GM12878 (cell line): ENCODE results near the gene SLC25A13. TPM values are rescaled to one million over a fixed set of nuclear protein-coding genes. Genes with fewer than 3 reads are reported as not detected.

Source experiments
- ATAC-seq: fragments of 200-7000 bp; cut with Tn5 transposase; 3 replicates; pipeline ENCODE4 v1.9.1; 2020; ENCODE audit warnings: mild to moderate bottlenecking, moderate library complexity
- BruUV-seq: library from RNA; stranded (reverse); fragments of 400-500 nt; replicated peaks from 2 replicates; lab custom pipeline; 2021; lab: Mats Ljungman, UMichigan
- CTCF ChIA-PET: fragments of 300-600 bp; sonication (Branson Sonifier 250); formaldehyde crosslinking; extraction: SDS; loops from one replicate; lab custom pipeline; 2021; ENCODE audit warnings: inconsistent platforms; lab: Yijun Ruan, JAX
- POLR2A ChIA-PET: fragments of 350-600 bp; formaldehyde crosslinking; extraction: SDS; loops from one replicate; lab custom pipeline; 2021; ENCODE audit warnings: inconsistent platforms; lab: Charles Lee
- RAD21 ChIA-PET: fragments of 300-600 bp; sonication (Branson Sonifier 250); formaldehyde crosslinking; loops from one replicate; lab custom pipeline; 2023; ENCODE audit warnings: antibody characterized with exemption; ENCODE audit not compliant: unreplicated experiment; lab: Charles Lee
- SMC1A ChIA-PET: fragments of 300-600 bp; sonication (Branson Sonifier 250); formaldehyde crosslinking; loops from one replicate; lab custom pipeline; 2023; ENCODE audit not compliant: unreplicated experiment, uncharacterized antibody; lab: Charles Lee
- DNase-seq: peaks from one replicate; pipeline ENCODE4 v3.0.0-alpha.2; 2011; ENCODE audit warnings: low read depth, low spot score
- FAIRE-seq: peaks from 3 replicates; lab custom pipeline; 2011; peaks lifted over from hg19 to GRCh38; lab: Jason Lieb, UNC
- H2AFZ ChIP-seq: 2 replicates; pipeline ENCODE4 v1.6.0; 2011; ENCODE audit warnings: low read depth, low read length, control low read depth; ENCODE audit not compliant: control insufficient read depth
- H3K27ac ChIP-seq: 2 replicates; pipeline ENCODE4 v1.5.1; 2011; ENCODE audit warnings: control low read depth; ENCODE audit not compliant: control insufficient read depth, insufficient read depth
- H3K27me3 ChIP-seq, 2 experiments: replicated peaks in 1 of 2; 2 replicates each; pipeline versions ENCODE4 v1.6.0 to v1.6.1; 2011; ENCODE audit warnings: low read length in 1 of 2; ENCODE audit not compliant: control insufficient read depth in 2 of 2, insufficient read depth in 2 of 2
- H3K36me3 ChIP-seq, 2 experiments: 2 replicates each; pipeline ENCODE4 v1.5.1; 2011; ENCODE audit warnings: low read length in 1 of 2; ENCODE audit not compliant: control insufficient read depth in 2 of 2, insufficient read depth in 2 of 2
- H3K4me1 ChIP-seq: 2 replicates; pipeline ENCODE4 v1.6.1; 2011; ENCODE audit warnings: mild to moderate bottlenecking, low read length, moderate library complexity, mixed read lengths; ENCODE audit not compliant: control insufficient read depth, insufficient read depth
- H3K4me2 ChIP-seq: 2 replicates; pipeline ENCODE4 v1.6.0; 2011; ENCODE audit warnings: control low read depth; ENCODE audit not compliant: control insufficient read depth, insufficient read depth
- H3K4me3 ChIP-seq: fragments of 200-600 bp; sonication (generic); 2 replicates; pipeline ENCODE4 v1.5.1; 2016
- H3K79me2 ChIP-seq: 2 replicates; pipeline ENCODE4 v1.6.0; 2011; ENCODE audit warnings: low read length; ENCODE audit not compliant: control insufficient read depth, insufficient read depth
- H3K9ac ChIP-seq: 2 replicates; pipeline ENCODE4 v1.8.0; 2011; ENCODE audit warnings: low read length, control low read depth, mixed read lengths; ENCODE audit not compliant: control insufficient read depth, insufficient read depth
- H3K9me3 ChIP-seq: replicated peaks from 3 replicates; pipeline ENCODE4 v1.5.1; 2011; ENCODE audit warnings: mild to moderate bottlenecking, low read length; ENCODE audit not compliant: control insufficient read depth, insufficient read depth
- H4K20me1 ChIP-seq: 2 replicates; pipeline ENCODE4 v1.6.0; 2011; ENCODE audit not compliant: control insufficient read depth, insufficient read depth
- ASH2L ChIP-seq: fragments of 300-600, 200-600 bp; sonication (generic); IDR thresholded peaks from 2 replicates; pipeline ENCODE4 v1.6.1; 2017; ENCODE audit warnings: low read depth, mild to moderate bottlenecking, borderline replicate concordance
- BMI1 ChIP-seq: fragments of 450-650 bp; IDR thresholded peaks from 2 replicates; pipeline ENCODE4 v1.6.1; 2016; ENCODE audit warnings: mild to moderate bottlenecking, moderate library complexity, borderline replicate concordance
- FOXM1 ChIP-seq: IDR thresholded peaks from 2 replicates; pipeline ENCODE4 v1.6.1; 2012; ENCODE audit warnings: low read depth, mild to moderate bottlenecking, inconsistent platforms, low read length, moderate library complexity
- HDAC2 ChIP-seq: fragments of 200-600 bp; sonication (generic); IDR thresholded peaks from 2 replicates; pipeline ENCODE4 v1.6.1; 2017
- IKZF2 ChIP-seq, 2 experiments: fragments of 450-650 bp; IDR thresholded peaks; 2 replicates each; pipeline ENCODE4 v1.6.1; 2017; ENCODE audit warnings: mild to moderate bottlenecking in 2 of 2, moderate library complexity in 2 of 2
- MEF2A ChIP-seq: IDR thresholded peaks from 2 replicates; pipeline ENCODE4 v1.6.1; 2011; ENCODE audit warnings: low read depth, mild to moderate bottlenecking, low read length, moderate library complexity; ENCODE audit not compliant: insufficient read depth
- MTA2 ChIP-seq: fragments of 450-650 bp; IDR thresholded peaks from 2 replicates; pipeline ENCODE4 v1.6.1; 2016; ENCODE audit warnings: low read depth, mild to moderate bottlenecking, moderate library complexity
- NFIC ChIP-seq: IDR thresholded peaks from 2 replicates; pipeline ENCODE4 v1.6.1; 2012; ENCODE audit warnings: low read depth, mild to moderate bottlenecking, inconsistent platforms, low read length, moderate library complexity
- SMAD5 ChIP-seq: IDR thresholded peaks from 2 replicates; pipeline ENCODE4 v1.6.1; 2016; ENCODE audit warnings: antibody characterized with exemption, low read depth
- TARDBP ChIP-seq: IDR thresholded peaks from 2 replicates; pipeline ENCODE4 v1.6.1; 2016; ENCODE audit warnings: borderline replicate concordance
- TBL1XR1 ChIP-seq: IDR thresholded peaks from 2 replicates; pipeline ENCODE4 v1.6.1; 2012; ENCODE audit warnings: low read depth, low read length, improper control_type of control experiment
- TCF3 ChIP-seq: IDR thresholded peaks from 2 replicates; pipeline ENCODE4 v1.6.1; 2012; ENCODE audit warnings: low read depth, mild to moderate bottlenecking, low read length, borderline replicate concordance; ENCODE audit not compliant: insufficient read depth
- YY1 ChIP-seq: IDR thresholded peaks from 2 replicates; pipeline ENCODE4 v1.6.1; 2011; ENCODE audit warnings: low read depth, mild to moderate bottlenecking, low read length
- ZNF622 ChIP-seq: fragments of 450-650 bp; IDR thresholded peaks from 2 replicates; pipeline ENCODE4 v1.6.1; 2017; ENCODE audit warnings: mild to moderate bottlenecking, inconsistent platforms
- ZSCAN29 ChIP-seq: fragments of 450-650 bp; IDR thresholded peaks from 2 replicates; pipeline ENCODE4 v1.6.1; 2017; ENCODE audit warnings: mild to moderate bottlenecking, moderate library complexity
- WGBS: methylation state at CpG from one replicate; pipeline ENCODE4 v1.1.6; 2016; ENCODE audit warnings: low lambda C conversion rate; ENCODE audit not compliant: insufficient replicate concordance, insufficient coverage; ENCODE audit errors: missing lambda C conversion rate; 5-methylcytosine and 5-hydroxymethylcytosine counted together
- in situ Hi-C: fragments of 300-500 bp; cut with MboI; formaldehyde crosslinking; loops from 9 replicates; pipeline ENCODE4 v1.14.3; 2018; ENCODE audit warnings: mixed read lengths
- intact Hi-C: fragments of 100-400 bp; cut with micrococcal nuclease; formaldehyde crosslinking; loops from one replicate; pipeline ENCODE4 v1.14.2; 2022; ENCODE audit not compliant: unreplicated experiment
- polyA plus RNA-seq, 11 experiments: library from polyadenylated mRNA; depleted of rRNA in 4 of 11; unstranded in 6 of 11; stranded (reverse) in 5 of 11; fragments of >200 nt; fragmentation: Nextera tagmentation in 4 of 11; fragmentation: Illumina TruSeq in 1 of 11; extraction: Ambion mirVana in 4 of 11; extraction: Trizol in 1 of 11; gene quantifications; 1 replicate in 1 of 11; 2 replicates in 10 of 11; pipeline versions ENCODE4 v1.2.1 to v1.2.3, GENCODE V29; 2011 to 2016; ENCODE audit warnings: inconsistent platforms in 2 of 11, missing spikeins in 2 of 11, low read depth in 1 of 11
- total RNA-seq, 4 experiments: library from RNA; depleted of rRNA in 3 of 4; stranded (reverse); fragments of >200 nt in 3 of 4; fragmentation: Illumina TruSeq in 1 of 4; extraction: Trizol in 1 of 4; gene quantifications; 2 replicates each; pipeline versions ENCODE4 v1.2.1 to v1.2.3, GENCODE V29; 2013 to 2021

Gene SLC25A13
- total and polyA plus RNA-seq, 10 of the 15 experiments (the other 5 are each of a cell fraction or from before 2014, with no cell fraction given) = 7.0 to 24.7 (median 18.6) TPM

DNA sequence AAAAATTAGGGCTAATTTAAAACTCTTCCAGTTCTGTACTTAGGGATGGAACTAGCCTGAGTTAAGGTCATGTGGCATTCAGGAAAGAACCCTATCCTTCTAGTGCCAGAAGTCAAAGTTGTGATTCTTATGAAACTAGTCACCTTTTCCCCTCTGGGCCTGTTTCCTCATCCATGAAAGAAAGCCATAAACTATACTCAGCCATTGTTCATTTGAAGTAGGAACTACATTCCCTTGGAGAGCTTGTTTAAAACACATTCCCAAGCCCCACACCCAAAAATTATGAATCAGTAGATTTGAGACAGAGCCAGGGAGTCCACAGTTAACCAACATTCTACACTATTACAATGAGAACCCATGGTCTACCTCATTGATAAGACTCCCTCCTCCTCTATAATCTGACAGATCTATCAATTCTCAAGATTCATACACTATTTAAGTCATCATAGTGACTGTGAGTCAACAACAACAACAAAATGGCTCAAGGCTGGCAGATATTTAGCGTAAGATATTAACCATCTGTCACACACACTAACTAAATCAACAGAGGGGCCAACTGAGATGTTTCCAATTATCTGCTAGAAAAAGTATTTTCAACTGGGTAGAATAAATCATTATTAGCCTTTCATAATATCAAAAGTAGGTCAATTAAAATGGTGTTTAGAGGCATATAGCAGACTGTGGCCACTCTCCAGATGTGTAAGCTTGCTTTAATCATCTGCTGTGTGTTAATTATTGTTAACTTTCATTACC lies 102.3 kb downstream of the SLC25A13 start (continued):
- TF ChIP-seq MTA2 = no peak
- no peak for TF ChIP-seq HDAC2

DNA sequence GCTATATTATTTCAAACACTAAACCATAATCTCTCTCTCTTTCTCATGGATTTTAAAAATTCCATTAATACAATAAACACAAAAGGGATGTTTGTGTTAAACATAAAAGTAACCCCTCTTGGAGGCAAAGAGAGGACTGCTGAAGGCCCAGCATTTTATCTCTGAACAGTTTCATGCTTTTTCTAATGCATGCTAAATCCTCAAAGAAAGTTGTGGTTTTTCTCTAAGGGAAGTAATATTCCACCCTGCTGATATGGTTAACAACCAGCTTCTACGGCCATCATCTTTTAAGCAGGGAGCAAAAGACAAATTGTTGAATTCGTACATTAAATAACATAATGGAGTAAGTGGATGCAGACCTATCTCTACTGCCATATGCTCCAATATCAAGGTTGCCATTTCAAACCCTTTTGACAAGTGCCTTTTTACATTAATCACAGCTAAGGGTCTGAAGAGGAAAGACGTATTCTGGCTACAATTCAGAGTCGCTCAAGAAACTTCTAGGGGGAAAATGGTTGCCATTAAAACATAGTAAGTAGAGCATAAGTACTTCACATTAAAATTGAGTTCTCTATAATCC lies 103.1 kb downstream of the SLC25A13 start:
- Histone ChIP-seq H3K36me3 (no peaks in the 10 kb centered on the region), H2AFZ (no peak overlapping the region), H3K9ac (no peak overlapping the region), H4K20me1 (no peaks in the 10 kb centered on the region), H3K27me3 (no peaks in the 10 kb centered on the region), H3K4me2 (no peak overlapping the region), H3K27ac (no peak overlapping the region), H3K4me1 (no peaks in the 10 kb centered on the region), H3K9me3 (no peaks in the 10 kb centered on the region), H3K4me3 (no peak overlapping the region), H3K79me2 (no peaks in the 10 kb centered on the region)
- in situ Hi-C loops (no loop called here), intact Hi-C loops (no loop called here)
- ATAC-seq (no peak), DNase-seq (no peak), FAIRE-seq (no peak)
- ChIA-PET SMC1A (interaction anchor here (0.6 to 1.1 kb wide), 2 partner anchors 10 to 16 kb away, joined by 3 read pairs; no protein-coding TSS in a partner anchor), CTCF (interaction anchor here (1.3 kb wide), 1 partner anchor 15 kb away, joined by 3 read pairs; no protein-coding TSS in a partner anchor), POLR2A (no interaction called here), RAD21 (no interaction called here)
- no TSS peak for BruUV-seq
- no peak for TF ChIP-seq ZNF622
- TF ChIP-seq TARDBP = no peak
- TF ChIP-seq SMAD5 = no peak
- no peak for TF ChIP-seq TBL1XR1
- no peak for TF ChIP-seq NFIC
- no peak for TF ChIP-seq ZSCAN29
- no peak for TF ChIP-seq HDAC2
- TF ChIP-seq ASH2L = no peak
- TF ChIP-seq BMI1 = no peak
- TF ChIP-seq MEF2A = no peak
- TF ChIP-seq TCF3 = no peak
- TF ChIP-seq IKZF2 (IDR thresholded peaks at IDR 0.05) = no peak
- TF ChIP-seq FOXM1 = no peak
- TF ChIP-seq YY1 = no peak
- 75% methylated on average over 4 of the region's 4 CpGs for WGBS
